ACC112 (cell line): Measurements from ENCODE around the gene KRT84.

Experiments
- H2AFZ ChIP-seq: fragments of 200-600 bp; sonication (generic); one replicate; pipeline ENCODE4 v1.6.0; 2017; ENCODE audit warnings: antibody characterized with exemption, low read length; ENCODE audit not compliant: unreplicated experiment
- H3K27ac ChIP-seq: fragments of 200-600 bp; sonication (generic); 2 replicates; pipeline ENCODE4 v1.5.1; 2014; ENCODE audit warnings: low read depth, mild to moderate bottlenecking, antibody characterized with exemption, low read length, moderate library complexity
- H3K27me3 ChIP-seq: fragments of 200-600 bp; sonication (generic); 2 replicates; pipeline ENCODE4 v1.6.1; 2014; ENCODE audit warnings: mild to moderate bottlenecking, antibody characterized with exemption, low read length, moderate library complexity, mixed read lengths; ENCODE audit not compliant: insufficient read depth
- H3K36me3 ChIP-seq: fragments of 200-600 bp; sonication (generic); 2 replicates; pipeline ENCODE4 v1.6.1; 2016; ENCODE audit warnings: mild to moderate bottlenecking, antibody characterized with exemption, low read length, moderate library complexity, mixed read lengths; ENCODE audit not compliant: insufficient read depth
- H3K4me1 ChIP-seq: fragments of 200-600 bp; sonication (generic); one replicate; pipeline ENCODE4 v1.6.1; 2016; ENCODE audit warnings: low read length, mixed read lengths; ENCODE audit not compliant: insufficient read depth, unreplicated experiment, control insufficient read depth
- H3K4me3 ChIP-seq: fragments of 200-600 bp; sonication (generic); 2 replicates; pipeline ENCODE4 v1.5.1; 2014; ENCODE audit warnings: mild to moderate bottlenecking, low read depth, low read length
- H3K79me2 ChIP-seq: fragments of 200-600 bp; sonication (generic); one replicate; pipeline ENCODE4 v1.6.0; 2016; ENCODE audit warnings: low read length; ENCODE audit not compliant: control insufficient read depth, unreplicated experiment, insufficient read depth

Gene KRT84

DNA sequence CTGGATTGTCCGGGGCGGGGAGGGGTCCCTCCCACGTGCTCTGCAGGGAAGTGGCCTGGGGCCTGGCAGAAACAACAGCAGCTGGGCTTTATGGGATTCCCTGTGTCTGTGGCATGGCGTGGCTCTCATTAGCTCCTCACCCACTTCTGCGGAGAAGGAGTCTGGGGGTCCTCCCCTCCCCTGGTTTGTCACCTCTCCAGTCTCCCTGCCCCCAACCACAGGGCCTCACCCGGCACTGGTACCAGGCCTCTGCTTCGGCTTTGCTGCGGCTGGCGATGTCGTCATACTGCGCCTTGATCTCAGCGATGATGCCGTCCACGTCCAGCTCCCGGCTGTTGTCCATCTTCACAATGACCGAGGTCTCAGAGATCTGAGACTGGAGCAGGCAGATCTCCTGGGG, 14.3 kb upstream of the KRT84 start:
- Histone ChIP-seq H3K27ac (no peak overlapping the region), H3K36me3 (no peaks in the 10 kb centered on the region), H3K4me1 (peaks cover 9% of the 10 kb centered on the region), H3K27me3 (no peaks in the 10 kb centered on the region), H2AFZ (no peak overlapping the region), H3K79me2 (no peaks in the 10 kb centered on the region), H3K4me3 (no peak overlapping the region)

DNA sequence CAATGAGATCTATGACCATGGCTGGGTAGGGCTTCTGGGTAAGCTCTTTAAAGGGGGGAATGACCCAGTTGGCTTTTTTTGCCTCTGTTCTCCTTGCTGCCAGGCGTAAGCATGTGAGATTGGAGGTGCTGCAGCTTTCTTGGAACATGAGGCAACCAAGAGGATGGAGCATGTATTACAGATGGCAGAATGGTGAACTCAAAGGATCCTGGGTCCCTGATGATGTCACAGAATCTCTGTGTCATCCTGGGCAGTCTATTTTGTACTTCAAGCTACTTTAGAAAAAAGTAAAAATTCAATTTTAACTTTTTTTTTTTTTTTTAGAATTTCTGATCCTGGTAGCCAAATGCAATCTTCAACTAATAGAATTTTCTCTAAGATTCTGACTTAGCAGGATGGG, 12.7 kb upstream of the KRT84 start:
- Histone ChIP-seq H3K27me3 (no peaks in the 10 kb centered on the region), H2AFZ (no peak overlapping the region), H3K27ac (no peak overlapping the region), H3K36me3 (no peaks in the 10 kb centered on the region), H3K79me2 (no peaks in the 10 kb centered on the region), H3K4me3 (no peak overlapping the region), H3K4me1 (peaks cover 9% of the 10 kb centered on the region)

- Histone ChIP-seq H3K27me3 (no peaks in the 10 kb centered on the region), H3K36me3 (no peaks in the 10 kb centered on the region), H3K79me2 (no peaks in the 10 kb centered on the region), H3K4me1 (peaks cover 11% of the 10 kb centered on the region), H3K4me3 (no peak overlapping the region), H3K27ac (no peak overlapping the region), H2AFZ (no peak overlapping the region)
Observed at GRCh38 chr12:52396656-52397055, 11.2 kb upstream of the KRT84 start.

- H3K27ac ChIP-seq = no peak overlapping the region
- no peaks in the 10 kb centered on the region for H3K79me2 ChIP-seq
- peaks cover 19% of the 10 kb centered on the region for H3K4me1 ChIP-seq
- no peaks in the 10 kb centered on the region for H3K36me3 ChIP-seq
- H2AFZ ChIP-seq = no peak overlapping the region
- no peaks in the 10 kb centered on the region for H3K27me3 ChIP-seq
- H3K4me3 ChIP-seq = no peak overlapping the region
Observed at GRCh38 chr12:52395761-52396434, 10.4 kb upstream of the KRT84 start.

GRCh38 chr12:52394836-52395405, 9.5 kb upstream of the KRT84 start:
- Histone ChIP-seq H3K4me3 (no peak overlapping the region), H3K27me3 (no peaks in the 10 kb centered on the region), H3K4me1 (peaks cover 26% of the 10 kb centered on the region), H2AFZ (no peak overlapping the region), H3K27ac (no peak overlapping the region), H3K79me2 (no peaks in the 10 kb centered on the region), H3K36me3 (no peaks in the 10 kb centered on the region)

GRCh38 chr12:52392465-52393007, 7.1 kb upstream of the KRT84 start:
- Histone ChIP-seq H3K4me3 (no peak overlapping the region), H3K79me2 (no peaks in the 10 kb centered on the region), H3K4me1 (peaks cover 32% of the 10 kb centered on the region), H3K27ac (no peak overlapping the region), H2AFZ (no peak overlapping the region), H3K36me3 (no peaks in the 10 kb centered on the region), H3K27me3 (peaks cover 5% of the 10 kb centered on the region; the same call in 1 of the 2 replicates)

GRCh38 chr12:52391618-52392002, 6.2 kb upstream of the KRT84 start:
- H3K79me2 ChIP-seq = no peaks in the 10 kb centered on the region
- H2AFZ ChIP-seq = no peak overlapping the region
- H3K36me3 ChIP-seq = no peaks in the 10 kb centered on the region
- no peak overlapping the region for H3K4me3 ChIP-seq
- peaks cover 30% of the 10 kb centered on the region for H3K4me1 ChIP-seq
- H3K27me3 ChIP-seq = peaks cover 10% of the 10 kb centered on the region; the same call in 1 of the 2 replicates
- H3K27ac ChIP-seq = no peak overlapping the region

GRCh38 chr12:52390739-52391617, 5.5 kb upstream of the KRT84 start:
- no peak overlapping the region for H3K4me3 ChIP-seq
- no peaks in the 10 kb centered on the region for H3K36me3 ChIP-seq
- H3K27ac ChIP-seq = no peak overlapping the region
- peaks cover 24% of the 10 kb centered on the region for H3K4me1 ChIP-seq
- no peak overlapping the region for H2AFZ ChIP-seq
- H3K27me3 ChIP-seq = peaks cover 10% of the 10 kb centered on the region; the same call in 1 of the 2 replicates
- no peaks in the 10 kb centered on the region for H3K79me2 ChIP-seq

- H2AFZ ChIP-seq = no peak overlapping the region
- H3K4me1 ChIP-seq = peaks cover 23% of the 10 kb centered on the region
- H3K79me2 ChIP-seq = no peaks in the 10 kb centered on the region
- H3K4me3 ChIP-seq = no peak overlapping the region
- H3K27me3 ChIP-seq = peaks cover 10% of the 10 kb centered on the region; the same call in 1 of the 2 replicates
- no peaks in the 10 kb centered on the region for H3K36me3 ChIP-seq
- H3K27ac ChIP-seq = no peak overlapping the region
Observed at GRCh38 chr12:52389313-52390207, 4.1 kb upstream of the KRT84 start.

DNA sequence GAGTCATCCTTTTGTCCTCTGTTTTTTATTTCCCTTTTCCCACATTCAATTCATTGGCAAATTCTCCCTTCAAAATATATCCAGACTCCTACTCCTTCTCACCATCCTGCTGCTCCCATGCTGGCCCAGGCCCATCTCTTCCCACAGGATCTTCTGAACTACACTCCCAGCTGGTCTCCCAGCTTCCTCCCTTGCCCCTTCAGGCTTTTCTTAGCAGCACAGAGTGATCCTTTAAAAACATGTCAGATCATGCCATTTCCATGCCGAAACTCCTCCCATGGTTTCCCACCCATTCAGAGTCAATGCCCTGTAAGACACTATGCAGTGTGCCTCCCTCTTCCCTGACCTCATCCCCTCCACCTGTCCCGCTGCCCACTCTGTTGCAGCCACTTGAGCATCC, 2.4 kb upstream of the KRT84 start:
- Histone ChIP-seq H2AFZ (no peak overlapping the region), H3K27me3 (peaks cover 13% of the 10 kb centered on the region), H3K4me1 (peaks cover 23% of the 10 kb centered on the region), H3K4me3 (no peak overlapping the region), H3K27ac (no peak overlapping the region), H3K36me3 (no peaks in the 10 kb centered on the region), H3K79me2 (no peaks in the 10 kb centered on the region)
